ENCODE data around the gene RABGAP1L.
"Not testable (repeated sequence)": the region's sequence is repeated elsewhere in the genome, so short reads cannot be mapped to it uniquely, and the experiment has no call there.

RABGAP1L gene

GRCh38 chr1:174469687-174470086 lies 310.4 kb downstream of the RABGAP1L start:
- no peak for DNase-seq

- DNase-seq: no peak
Observed at GRCh38 chr1:174479281-174479680, 320.0 kb downstream of the RABGAP1L start.

- no peak for DNase-seq
Observed at GRCh38 chr1:174480324-174480723, 321.0 kb downstream of the RABGAP1L start.

- DNase-seq: no peak
Observed at GRCh38 chr1:174491606-174492005, 332.3 kb downstream of the RABGAP1L start.

- DNase-seq: no peak
Observed at GRCh38 chr1:174497478-174497877, 338.2 kb downstream of the RABGAP1L start.

GRCh38 chr1:174516755-174517154 lies 357.4 kb downstream of the RABGAP1L start:
- DNase-seq: not testable (repeated sequence)

GRCh38 chr1:174519844-174520243 lies 360.5 kb downstream of the RABGAP1L start:
- DNase-seq: no peak

- no peak for DNase-seq
Observed at GRCh38 chr1:174531751-174532150, 372.4 kb downstream of the RABGAP1L start.

- DNase-seq: no peak
Observed at GRCh38 chr1:174534789-174535188, 375.5 kb downstream of the RABGAP1L start.

GRCh38 chr1:174535207-174535606 lies 375.9 kb downstream of the RABGAP1L start:
- no peak for DNase-seq

- DNase-seq: not testable (repeated sequence)
Observed at GRCh38 chr1:174543421-174543820, 384.1 kb downstream of the RABGAP1L start.

- DNase-seq: no peak
Observed at GRCh38 chr1:174550296-174550695, 391.0 kb downstream of the RABGAP1L start.

- DNase-seq: no peak
Observed at GRCh38 chr1:174556392-174556791, 397.1 kb downstream of the RABGAP1L start.

GRCh38 chr1:174568551-174568950 lies 409.2 kb downstream of the RABGAP1L start:
- no peak for DNase-seq

- no peak for DNase-seq
Observed at GRCh38 chr1:174569240-174569639, 409.9 kb downstream of the RABGAP1L start.

- no peak for DNase-seq
Observed at GRCh38 chr1:174572771-174573170, 413.5 kb downstream of the RABGAP1L start.

GRCh38 chr1:174576120-174576519 lies 416.8 kb downstream of the RABGAP1L start:
- DNase-seq: not testable (repeated sequence)

GRCh38 chr1:174577681-174578080 lies 418.4 kb downstream of the RABGAP1L start:
- no peak for DNase-seq

GRCh38 chr1:174580801-174581200 lies 421.5 kb downstream of the RABGAP1L start:
- DNase-seq: no peak

- no peak for DNase-seq
Observed at GRCh38 chr1:174583316-174583715, 424.0 kb downstream of the RABGAP1L start.

GRCh38 chr1:174584071-174584470 lies 424.8 kb downstream of the RABGAP1L start:
- DNase-seq: no peak

- DNase-seq: not testable (repeated sequence)
Observed at GRCh38 chr1:174588618-174589017, 429.3 kb downstream of the RABGAP1L start.

GRCh38 chr1:174605198-174605597 lies 445.9 kb downstream of the RABGAP1L start:
- no peak for DNase-seq

- DNase-seq: no peak
Observed at GRCh38 chr1:174606471-174606870, 447.2 kb downstream of the RABGAP1L start.

GRCh38 chr1:174617905-174618304 lies 458.6 kb downstream of the RABGAP1L start:
- DNase-seq: not testable (repeated sequence)

All from GF-D8 (cell line).